Uterus (tissue), 2 donors: Measurements from ENCODE around the gene IGF2BP2.

Experiments used
- CTCF ChIP-seq, 4 experiments: fragments of 200-600 bp in 2 of 4; fragments of 450-650 bp in 2 of 4; sonication (generic) in 2 of 4; IDR thresholded peaks; one replicate each; pipeline ENCODE4 v1.5.1; 2016 to 2019; ENCODE audit warnings: antibody characterized with exemption in 4 of 4, mild to moderate bottlenecking in 2 of 4, moderate library complexity in 1 of 4
- POLR2A ChIP-seq, 2 donors: fragments of 450-650 bp; IDR thresholded peaks; one replicate each; pipeline ENCODE4 v1.6.1; 2016; ENCODE audit warnings: antibody characterized with exemption in 2 of 2, mild to moderate bottlenecking in 1 of 2, moderate library complexity in 1 of 2

- TF ChIP-seq POLR2A (IDR thresholded peaks at IDR 0.05) (no peak), CTCF (IDR thresholded peaks at IDR 0.05) (no peak)
Measured at GRCh38 chr3:185807445-185808068, 17.3 kb downstream of the IGF2BP2 start.
